Erythroblast (primary cell): ENCODE results near the gene RDH11.

Experiments used
- GATA1 ChIP-seq: IDR thresholded peaks from 2 replicates; pipeline ENCODE4 v1.6.1; 2011; ENCODE audit warnings: low read depth, mild to moderate bottlenecking, control low read depth, low read length, moderate library complexity
- POLR2A ChIP-seq: IDR thresholded peaks from 2 replicates; pipeline ENCODE4 v1.6.1; 2011; ENCODE audit warnings: mild to moderate bottlenecking, low read length

DNA sequence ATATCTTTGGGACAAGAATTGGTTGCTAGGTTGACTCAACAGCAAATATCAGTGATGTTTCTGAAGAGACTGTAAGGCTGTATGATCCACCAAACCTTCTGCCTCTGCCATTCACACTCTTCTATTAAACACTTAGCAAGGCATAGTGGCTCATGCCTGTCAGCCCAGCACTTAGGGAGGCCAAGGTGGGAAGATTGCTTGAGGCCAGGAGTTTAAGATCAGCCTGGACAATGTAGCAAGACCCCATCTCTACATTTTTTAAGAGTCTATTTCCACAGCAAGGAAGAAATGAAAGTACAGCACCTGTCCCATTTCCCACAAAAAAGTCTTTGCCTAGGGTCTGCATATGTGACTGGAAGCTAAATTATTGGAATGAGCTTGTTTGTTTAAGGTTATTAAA is 68.0 kb downstream of the RDH11 start:
- TF ChIP-seq POLR2A (no peak), GATA1 (no peak)
